WTC11 (cell line): ENCODE results near the gene FZD2. TPM values are rescaled to one million over a fixed set of nuclear protein-coding genes. Genes with fewer than 3 reads are reported as not detected.
A peak's percentile ranks its signal among the peaks of the same experiment; 100 is the strongest.

Experiments used
- AFF4 ChIP-seq: sonication (generic); formaldehyde crosslinking; IDR thresholded peaks from 2 replicates; pipeline ENCODE4 v1.8.1; 2023; ENCODE audit warnings: mild to moderate bottlenecking, missing genetic modification reagents, borderline replicate concordance
- ATF1 ChIP-seq: sonication (generic); formaldehyde crosslinking; IDR thresholded peaks from 2 replicates; pipeline ENCODE4 v1.8.1; 2023; ENCODE audit warnings: mild to moderate bottlenecking, moderate library complexity, missing genetic modification reagents
- ATF2 ChIP-seq: sonication (generic); formaldehyde crosslinking; IDR thresholded peaks from 2 replicates; pipeline ENCODE4 v1.8.1; 2022; ENCODE audit warnings: low read depth, missing genetic modification reagents, borderline replicate concordance
- GRHL2 ChIP-seq: fragments of 250-450 bp; sonication (Bioruptor Pico); IDR thresholded peaks from 2 replicates; pipeline ENCODE4 v1.8.0; 2022; ENCODE audit warnings: mild to moderate bottlenecking, moderate library complexity; ENCODE audit not compliant: insufficient replicate concordance, severe bottlenecking
- HMGXB4 ChIP-seq: sonication (generic); formaldehyde crosslinking; IDR thresholded peaks from 2 replicates; pipeline ENCODE4 v1.8.1; 2023; ENCODE audit warnings: mild to moderate bottlenecking, moderate library complexity, missing genetic modification reagents
- NFE2L1 ChIP-seq: sonication (generic); formaldehyde crosslinking; IDR thresholded peaks from 2 replicates; pipeline ENCODE4 v1.8.1; 2023; ENCODE audit warnings: missing genetic modification reagents
- RORB ChIP-seq: fragments of 250-450 bp; sonication (Bioruptor Pico); IDR thresholded peaks from 2 replicates; pipeline ENCODE4 v1.9.0; 2021; ENCODE audit warnings: mild to moderate bottlenecking
- SMAD4 ChIP-seq: sonication (generic); formaldehyde crosslinking; IDR thresholded peaks from 2 replicates; pipeline ENCODE4 v1.8.0; 2022; ENCODE audit warnings: mild to moderate bottlenecking, missing genetic modification reagents
- SOX15 ChIP-seq: fragments of 250-450 bp; sonication (Bioruptor Pico); IDR thresholded peaks from 2 replicates; pipeline ENCODE4 v1.9.0; 2021; ENCODE audit warnings: mild to moderate bottlenecking
- USF2 ChIP-seq: sonication (generic); formaldehyde crosslinking; IDR thresholded peaks from 2 replicates; pipeline ENCODE4 v1.8.1; 2023; ENCODE audit warnings: mild to moderate bottlenecking, missing genetic modification reagents, moderate library complexity
- ZNF121 ChIP-seq: sonication (generic); formaldehyde crosslinking; IDR thresholded peaks from 2 replicates; pipeline ENCODE4 v1.8.0; 2023; ENCODE audit warnings: missing genetic modification reagents
- ZNF512 ChIP-seq: sonication (generic); formaldehyde crosslinking; IDR thresholded peaks from 2 replicates; pipeline ENCODE4 v1.8.1; 2022; ENCODE audit warnings: missing genetic modification reagents, borderline replicate concordance
- ZSCAN18 ChIP-seq: fragments of 250-450 bp; sonication (Bioruptor Pico); IDR thresholded peaks from 2 replicates; pipeline ENCODE4 v2.1.2; 2022; ENCODE audit warnings: mild to moderate bottlenecking, moderate library complexity
- total RNA-seq: library from RNA; stranded (reverse); gene quantifications from 3 replicates; pipeline ENCODE4 v1.2.3, GENCODE V29; 2021

FZD2 gene
- total RNA-seq, 1 experiment from 2014 or later = 42.8 TPM

- TF ChIP-seq AFF4 (CRISPR knock-in tag) (peak; percentile 52; the same call in 1 of the 2 replicates), ATF2 (CRISPR knock-in tag) (peak; percentile 80; the same call in 1 of the 2 replicates), SOX15 (CRISPR knock-in tag) (no peak), SMAD4 (CRISPR knock-in tag) (peak; percentile 47; the same call in 1 of the 2 replicates), RORB (no peak), GRHL2 (CRISPR knock-in tag) (no peak), ATF1 (CRISPR knock-in tag) (no peak), NFE2L1 (peak; percentile 85), USF2 (CRISPR knock-in tag) (peak; percentile 28; the same call in 1 of the 2 replicates), ZNF121 (CRISPR knock-in tag) (peak; percentile 15; the same call in 1 of the 2 replicates), HMGXB4 (CRISPR knock-in tag) (peak; percentile 21; the same call in 1 of the 2 replicates), ZSCAN18 (no peak), ZNF512 (CRISPR knock-in tag) (0 out of 2 replicates have a peak, but pooled peaks have one; percentile 19)
Observed at GRCh38 chr17:44558710-44559633, 1.7 kb downstream of the FZD2 start (continued).
